H1 (cell line): ENCODE data around the gene CDC42EP3. TPM values are rescaled to one million over a fixed set of nuclear protein-coding genes. Genes with fewer than 3 reads are reported as not detected.

Source experiments
- CEBPB ChIP-seq: IDR thresholded peaks from 2 replicates; pipeline ENCODE4 v1.6.1; 2012; ENCODE audit warnings: low read depth, low read length
- CHD2 ChIP-seq: IDR thresholded peaks from 2 replicates; pipeline ENCODE4 v1.6.1; 2012; ENCODE audit warnings: low read length, improper control_type of control experiment
- JUND ChIP-seq: IDR thresholded peaks from 2 replicates; pipeline ENCODE4 v1.6.1; 2011; ENCODE audit warnings: mild to moderate bottlenecking, improper control_type of control experiment, low read length
- ZNF274 ChIP-seq: IDR thresholded peaks from 2 replicates; pipeline ENCODE4 v1.7.0; 2012; ENCODE audit warnings: low read length, borderline replicate concordance; ENCODE audit errors: extremely low read depth
- polyA plus RNA-seq, 7 experiments: library from polyadenylated mRNA; depleted of rRNA in 3 of 7; stranded (reverse) in 5 of 7; unstranded in 2 of 7; fragments of >200 nt in 5 of 7; fragments of 200-250 nt in 2 of 7; gene quantifications; 1 replicate in 5 of 7; 2 replicates in 1 of 7; 4 replicates in 1 of 7; pipeline versions ENCODE4 v1.2.1 to v1.2.3, GENCODE V29; 2011 to 2013; ENCODE audit warnings: missing spikeins in 2 of 7, mixed read lengths in 2 of 7
- total RNA-seq: library from RNA; stranded (reverse); fragmentation: NEBNext Ultra II Directional; extraction: Animal tissue kit (Norgen Biotek cat#: 25700); gene quantifications from 2 replicates; pipeline ENCODE4 v1.2.1, GENCODE V29; 2021

CDC42EP3 gene
- total and polyA plus RNA-seq, 2 of the 8 experiments (the other 6 are each of a cell fraction or from before 2014, with no cell fraction given), result 18.4 to 24.7 TPM

DNA sequence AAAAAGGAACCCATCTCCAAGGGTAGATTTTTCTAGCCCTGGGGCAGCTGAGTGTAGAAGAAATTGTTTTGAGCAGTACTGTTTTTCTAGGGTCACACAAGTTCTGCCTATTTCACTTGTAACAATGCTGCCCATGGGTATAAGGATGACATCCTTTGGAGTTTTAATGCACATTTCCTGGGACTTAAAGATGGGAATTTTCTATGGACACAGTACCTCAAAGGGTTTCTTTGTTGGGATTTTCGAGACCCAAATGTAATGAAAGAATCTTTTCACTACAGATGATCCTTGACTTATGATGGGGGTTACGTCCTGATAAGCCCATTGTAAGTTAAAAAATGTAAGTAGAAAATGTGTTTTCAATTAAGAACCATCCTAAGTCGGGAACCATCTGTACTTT lies 31.8 kb downstream of the CDC42EP3 start (continued):
- TF ChIP-seq CEBPB, result no peak
- TF ChIP-seq CHD2, result no peak
- TF ChIP-seq JUND, result no peak
- TF ChIP-seq ZNF274, result no peak
